ENCODE data around the gene LINC01488. TPM values are rescaled to one million over a fixed set of nuclear protein-coding genes. Genes with fewer than 3 reads are reported as not detected.

LINC01488 gene
- total RNA-seq, 2 donors from 2014 or later: not detected

- no peaks in the 10 kb centered on the region for H3K4me1 ChIP-seq (ENCODE audit: control insufficient read depth in 1 of 2, low read depth in 2 of 2)
- H3K27ac ChIP-seq: no peak overlapping the region
- TF ChIP-seq CTCF (IDR thresholded peaks at IDR 0.05): no peak
- H3K36me3 ChIP-seq: no peaks in the 10 kb centered on the region
- no peak overlapping the region for H3K4me3 ChIP-seq
- no peak for DNase-seq (ENCODE audit: low spot score)
- no peaks in the 10 kb centered on the region for H3K9me3 ChIP-seq
- H3K27me3 ChIP-seq (replicated peaks; ENCODE audit: insufficient read depth): no peaks in the 10 kb centered on the region
- no peak for ATAC-seq (ENCODE audit: insufficient number of reproducible peaks, low FRiP score, low read depth)
Measured at GRCh38 chr11:69524291-69524882, 42.9 kb downstream of the LINC01488 start.

DNA sequence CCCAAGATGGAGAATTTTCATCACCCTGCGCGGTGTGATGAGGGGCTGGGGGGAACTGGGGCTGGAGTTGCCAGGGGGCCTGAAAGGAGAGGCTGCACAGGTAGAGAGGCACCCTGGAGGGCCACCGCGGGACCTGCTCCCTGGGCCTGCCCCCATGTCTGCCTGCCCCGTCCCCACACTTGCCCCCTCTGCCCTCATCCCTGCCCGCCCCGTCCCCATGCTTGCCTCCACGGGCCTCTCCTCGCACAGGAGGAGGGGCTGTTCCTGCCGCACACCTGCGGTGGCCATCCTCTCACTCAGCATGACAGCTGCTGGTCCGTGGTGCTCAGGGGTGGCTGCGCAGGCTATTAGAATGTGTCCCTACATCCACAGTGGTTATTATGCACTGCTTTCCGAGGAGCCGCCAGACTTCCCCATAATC, 43.5 kb downstream of the LINC01488 start:
- H3K27ac ChIP-seq: no peak overlapping the region
- no peaks in the 10 kb centered on the region for H3K4me1 ChIP-seq (ENCODE audit: control insufficient read depth in 1 of 2, low read depth in 2 of 2)
- no peak for DNase-seq (ENCODE audit: low spot score)
- H3K4me3 ChIP-seq: no peak overlapping the region
- ATAC-seq (ENCODE audit: insufficient number of reproducible peaks, low FRiP score, low read depth): no peak
- H3K9me3 ChIP-seq: no peaks in the 10 kb centered on the region
- no peak for TF ChIP-seq CTCF (IDR thresholded peaks at IDR 0.05)
- H3K27me3 ChIP-seq (replicated peaks; ENCODE audit: insufficient read depth): no peaks in the 10 kb centered on the region
- no peaks in the 10 kb centered on the region for H3K36me3 ChIP-seq

DNA sequence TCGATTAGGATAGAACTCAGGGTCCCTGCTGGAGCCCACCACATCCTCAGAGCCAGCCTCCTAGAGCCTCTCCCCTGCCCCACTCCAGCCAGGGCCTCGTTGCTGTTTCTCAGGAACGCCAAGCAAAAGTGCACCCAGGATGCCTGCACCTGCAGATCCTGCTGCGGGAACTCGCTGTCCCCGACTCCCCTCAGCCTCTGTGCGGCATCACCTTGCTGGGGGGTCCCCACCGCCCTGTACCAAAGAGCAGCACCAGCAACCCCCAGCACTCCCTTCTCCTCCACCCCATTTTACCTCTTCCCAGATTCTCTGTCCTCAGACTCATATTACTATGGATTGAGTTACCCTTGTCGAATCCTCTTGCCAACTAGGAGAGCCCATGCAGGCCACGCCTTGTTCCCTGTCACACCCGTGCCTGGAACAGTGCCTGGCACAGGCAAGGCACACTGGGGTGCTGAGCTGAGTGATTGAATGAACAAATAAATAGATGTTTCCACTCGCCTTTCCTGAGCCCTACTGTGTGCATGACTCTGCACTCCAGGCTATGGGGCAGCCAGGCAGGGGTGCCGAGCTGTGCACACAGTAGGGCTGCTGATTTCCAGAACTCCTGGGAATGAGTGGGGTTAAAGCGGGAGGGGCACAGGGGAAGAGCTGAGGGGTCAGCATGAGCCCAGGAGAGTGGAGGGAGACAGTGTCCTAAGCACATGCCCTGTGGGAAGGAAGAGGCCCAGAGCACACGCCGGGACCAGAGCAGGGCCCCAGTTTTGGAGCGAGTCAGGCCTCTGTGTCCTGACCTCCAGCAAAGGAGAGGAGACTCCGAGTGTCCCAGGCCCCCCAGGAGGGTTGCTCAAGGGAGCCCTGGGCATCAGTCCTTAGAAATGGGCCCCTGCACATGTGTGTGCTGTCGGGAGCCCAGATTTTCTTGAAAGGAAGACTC, 44.3 kb downstream of the LINC01488 start:
- Histone ChIP-seq H3K36me3 (no peaks in the 10 kb centered on the region), H3K4me3 (no peak overlapping the region), H3K4me1 (ENCODE audit: control insufficient read depth in 1 of 2, low read depth in 2 of 2) (no peaks in the 10 kb centered on the region), H3K27ac (no peak overlapping the region), H3K9me3 (no peaks in the 10 kb centered on the region), H3K27me3 (replicated peaks; ENCODE audit: insufficient read depth) (no peaks in the 10 kb centered on the region)
- TF ChIP-seq CTCF (IDR thresholded peaks at IDR 0.05): no peak
- DNase-seq (ENCODE audit: low spot score) (no peak), ATAC-seq (ENCODE audit: insufficient number of reproducible peaks, low FRiP score, low read depth) (no peak)

DNA sequence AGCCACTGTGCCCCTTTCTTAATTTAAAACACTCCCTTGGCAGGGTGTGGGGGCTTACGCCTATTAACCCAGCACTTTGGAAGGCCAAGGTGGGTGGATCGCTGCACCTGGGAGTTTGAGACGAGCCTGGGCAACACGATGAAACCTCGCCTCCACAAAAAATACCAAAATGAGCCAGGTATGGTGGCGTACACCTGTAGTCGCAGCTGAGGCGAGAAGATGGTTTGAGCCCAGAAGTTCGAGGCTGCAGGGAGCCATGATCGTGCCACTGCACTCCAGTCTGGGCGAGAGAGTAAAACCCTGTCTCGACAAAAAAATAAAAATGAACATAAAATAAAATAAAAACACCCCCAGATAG, 45.0 kb downstream of the LINC01488 start:
- Histone ChIP-seq H3K27me3 (replicated peaks; ENCODE audit: insufficient read depth) (no peaks in the 10 kb centered on the region), H3K4me1 (ENCODE audit: control insufficient read depth in 1 of 2, low read depth in 2 of 2) (no peaks in the 10 kb centered on the region), H3K27ac (no peak overlapping the region), H3K4me3 (no peak overlapping the region), H3K9me3 (no peaks in the 10 kb centered on the region), H3K36me3 (no peaks in the 10 kb centered on the region)
- ATAC-seq (ENCODE audit: insufficient number of reproducible peaks, low FRiP score, low read depth): no peak
- no peak for TF ChIP-seq CTCF (IDR thresholded peaks at IDR 0.05)
- DNase-seq (ENCODE audit: low spot score): no peak

DNA sequence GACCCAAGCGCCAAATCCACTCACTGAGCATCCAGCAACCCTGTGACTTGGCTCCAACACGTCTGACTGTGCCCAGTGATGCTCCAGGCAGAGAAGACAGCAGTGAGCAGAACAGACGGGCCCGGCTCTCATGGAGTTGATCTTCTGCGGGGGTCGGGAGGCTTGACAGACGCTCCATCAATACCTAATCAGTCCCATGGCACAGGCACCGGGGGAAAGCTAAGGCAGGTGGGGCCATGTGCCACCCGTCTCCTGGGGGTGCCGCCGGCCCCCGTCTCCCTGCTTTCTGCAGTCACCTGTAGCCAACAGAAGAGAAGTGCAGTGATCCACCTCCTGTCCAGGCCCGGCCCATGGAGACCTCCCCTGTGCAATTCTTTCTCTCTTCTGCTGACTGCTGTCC, 47.5 kb downstream of the LINC01488 start:
- no peaks in the 10 kb centered on the region for H3K36me3 ChIP-seq
- H3K27me3 ChIP-seq (replicated peaks; ENCODE audit: insufficient read depth): no peaks in the 10 kb centered on the region
- no peak overlapping the region for H3K4me3 ChIP-seq
- ATAC-seq (ENCODE audit: insufficient number of reproducible peaks, low FRiP score, low read depth): no peak
- no peak for DNase-seq (ENCODE audit: low spot score)
- H3K27ac ChIP-seq: no peak overlapping the region
- H3K4me1 ChIP-seq (ENCODE audit: control insufficient read depth in 1 of 2, low read depth in 2 of 2): no peaks in the 10 kb centered on the region
- no peaks in the 10 kb centered on the region for H3K9me3 ChIP-seq
- no peak for TF ChIP-seq CTCF (IDR thresholded peaks at IDR 0.05)
